Ovary (tissue), 9 donors: ENCODE results near the gene FMO2. TPM values are rescaled to one million over a fixed set of nuclear protein-coding genes. Genes with fewer than 3 reads are reported as not detected.

ENCODE experiments used
- DNase-seq, 5 donors: peaks; one replicate each; pipeline ENCODE4 v3.0.0-alpha.2; 2019 to 2020
- H3K27ac ChIP-seq, 2 donors: fragments of 200-600 bp; one replicate each; pipeline versions ENCODE4 v1.5.1 to v1.8.0; 2019 to 2022
- H3K27me3 ChIP-seq: fragments of 200-600 bp; one replicate; pipeline ENCODE4 v1.8.0; 2022
- H3K36me3 ChIP-seq: fragments of 200-600 bp; sonication (generic); one replicate; pipeline ENCODE4 v1.5.1; 2019
- H3K4me1 ChIP-seq: one replicate; pipeline ENCODE4 v1.8.1; 2013; ENCODE audit warnings: mild to moderate bottlenecking, moderate library complexity; ENCODE audit not compliant: insufficient read depth
- H3K4me3 ChIP-seq: fragments of 200-600 bp; sonication (generic); one replicate; pipeline ENCODE4 v1.5.1; 2017
- H3K9me3 ChIP-seq, 2 donors: fragments of 200-600 bp in 1 of 2; sonication (generic) in 1 of 2; one replicate each; pipeline versions ENCODE4 v1.5.1 to v1.8.1; 2013 to 2019; ENCODE audit warnings: mild to moderate bottlenecking in 1 of 2, moderate library complexity in 1 of 2
- EP300 ChIP-seq: sonication (generic); formaldehyde crosslinking; IDR thresholded peaks from one replicate; pipeline ENCODE4 v1.6.1; 2017; ENCODE audit warnings: antibody characterized with exemption
- POLR2A ChIP-seq: fragments of 450-650 bp; IDR thresholded peaks from one replicate; pipeline ENCODE4 v1.6.1; 2017; ENCODE audit warnings: antibody characterized with exemption, mild to moderate bottlenecking, moderate library complexity
- WGBS, 3 donors: extraction: QIAGEN DNeasy Blood & Tissue Kit in 1 of 3; methylation state at CpG; one replicate each; pipeline versions ENCODE4 v1.1.5 to v1.1.7; 2013 to 2017; 5-methylcytosine and 5-hydroxymethylcytosine counted together
- intact Hi-C, 4 donors: fragments of 100-400 bp; cut with DNase I; formaldehyde crosslinking; loops; one replicate each; pipeline versions ENCODE4 v1.11.0 to v1.15.1; 2022 to 2023
- polyA plus RNA-seq, 2 donors: library from polyadenylated mRNA; stranded (reverse); fragments of 200-250 nt in 1 of 2; fragments of 350-450 nt in 1 of 2; fragmentation: Illumina TruSeq in 1 of 2; extraction: RNeasy Lipid Tissue Mini Kit (QIAGEN cat#74804) in 1 of 2; gene quantifications; one replicate each; pipeline ENCODE4 v1.2.3, GENCODE V29; 2013 to 2014
- total RNA-seq, 7 donors: library from RNA; depleted of rRNA in 2 of 7; stranded (reverse); fragments of >200 nt in 2 of 7; fragmentation: NEBNext Ultra II Directional in 3 of 7; extraction: Animal tissue kit (Norgen Biotek cat#: 25700) in 3 of 7; gene quantifications; one replicate each; pipeline versions ENCODE4 v1.1.0 to v1.2.4, GENCODE V29; 2016 to 2023
- TF ChIP-seq, protein P1 (sequence below), 3 donors: fragments of 450-650 bp in 2 of 3; fragments of 200-600 bp in 1 of 3; IDR thresholded peaks; one replicate each; pipeline versions ENCODE4 v1.5.1 to v1.8.0; 2016 to 2022; ENCODE audit warnings: antibody characterized with exemption in 3 of 3, mild to moderate bottlenecking in 1 of 3
- donor health status: DM: no; HTN: no; CAD: no; lungs with moderate emphysema.
- donor health status: DM: no; HTN: no; CAD: no.
- donor health status: Bipolar disorder and iron deficiency.
- donor health status: DM: yes; HTN: yes; CAD: no.
- donor health status: DM: no; HTN: no; CAD: no.
- donor health status: DM: yes; HTN: yes; CAD: no.

Gene FMO2
- total and polyA plus RNA-seq, 9 donors = 1.6 to 12.8 (median 5.8) TPM

DNA sequence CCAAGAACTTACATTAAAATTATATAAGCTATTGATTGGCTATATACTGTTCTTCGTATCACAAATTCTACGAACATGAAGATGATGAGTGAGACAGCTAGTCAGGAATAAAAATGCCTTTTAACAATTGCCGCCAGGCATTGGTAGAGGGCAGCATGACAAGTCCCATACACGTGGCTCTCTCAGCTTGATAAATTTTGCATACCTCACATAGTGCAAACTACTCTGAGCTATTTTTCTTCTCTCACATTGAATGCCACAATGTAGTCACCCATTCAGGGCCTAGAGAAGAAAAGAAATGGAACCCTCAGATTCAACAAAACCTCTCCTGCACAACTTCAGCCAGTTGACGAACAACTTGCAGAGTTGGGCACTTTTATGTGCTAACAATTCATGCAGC lies 27.0 kb upstream of the FMO2 start:
- 81 to 86% (median 86%) methylated on average over 5 of the region's 5 CpGs for WGBS, 3 donors

DNA sequence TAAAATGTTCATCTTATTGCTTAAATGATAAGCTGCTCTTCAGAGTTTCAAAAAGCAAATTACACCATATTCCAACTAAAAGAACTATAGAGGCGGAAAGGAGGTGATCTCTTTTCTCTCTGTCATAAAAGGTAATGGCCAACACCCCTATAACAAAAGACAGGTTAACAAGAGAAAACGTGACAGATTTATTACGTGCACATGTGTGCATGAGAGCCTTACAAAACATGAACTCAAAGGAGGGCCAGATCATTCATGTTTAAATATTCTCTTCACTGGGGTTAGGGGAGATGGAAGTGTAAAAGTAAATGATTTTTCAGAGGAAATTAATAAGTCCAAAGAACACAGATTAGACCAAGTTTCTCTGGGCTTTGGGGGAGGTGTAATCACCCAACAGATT lies 26.5 kb upstream of the FMO2 start:
- H3K27me3 ChIP-seq = no peaks in the 10 kb centered on the region
- no peaks in the 10 kb centered on the region for H3K9me3 ChIP-seq
- H3K4me1 ChIP-seq = peaks cover 4% of the 10 kb centered on the region
- intact Hi-C loops = no loop called here
- no peaks in the 10 kb centered on the region for H3K36me3 ChIP-seq
- WGBS, 3 donors = 88 to 97% (median 92%) methylated on average over 3 of the region's 3 CpGs
- no peak overlapping the region for H3K27ac ChIP-seq
- DNase-seq = no peak
- TF ChIP-seq POLR2A = no peak
- TF ChIP-seq EP300 = no peak
- TF ChIP-seq, protein P1, sequence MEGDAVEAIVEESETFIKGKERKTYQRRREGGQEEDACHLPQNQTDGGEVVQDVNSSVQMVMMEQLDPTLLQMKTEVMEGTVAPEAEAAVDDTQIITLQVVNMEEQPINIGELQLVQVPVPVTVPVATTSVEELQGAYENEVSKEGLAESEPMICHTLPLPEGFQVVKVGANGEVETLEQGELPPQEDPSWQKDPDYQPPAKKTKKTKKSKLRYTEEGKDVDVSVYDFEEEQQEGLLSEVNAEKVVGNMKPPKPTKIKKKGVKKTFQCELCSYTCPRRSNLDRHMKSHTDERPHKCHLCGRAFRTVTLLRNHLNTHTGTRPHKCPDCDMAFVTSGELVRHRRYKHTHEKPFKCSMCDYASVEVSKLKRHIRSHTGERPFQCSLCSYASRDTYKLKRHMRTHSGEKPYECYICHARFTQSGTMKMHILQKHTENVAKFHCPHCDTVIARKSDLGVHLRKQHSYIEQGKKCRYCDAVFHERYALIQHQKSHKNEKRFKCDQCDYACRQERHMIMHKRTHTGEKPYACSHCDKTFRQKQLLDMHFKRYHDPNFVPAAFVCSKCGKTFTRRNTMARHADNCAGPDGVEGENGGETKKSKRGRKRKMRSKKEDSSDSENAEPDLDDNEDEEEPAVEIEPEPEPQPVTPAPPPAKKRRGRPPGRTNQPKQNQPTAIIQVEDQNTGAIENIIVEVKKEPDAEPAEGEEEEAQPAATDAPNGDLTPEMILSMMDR (IDR thresholded peaks at IDR 0.05) = no peak
- no peak overlapping the region for H3K4me3 ChIP-seq

More for the DNA sequence above, 27.0 kb upstream of the FMO2 start:
- no peaks in the 10 kb centered on the region for H3K27me3 ChIP-seq
- H3K27ac ChIP-seq = no peak overlapping the region
- H3K4me3 ChIP-seq = no peak overlapping the region
- no peak for DNase-seq
- no peaks in the 10 kb centered on the region for H3K9me3 ChIP-seq
- peaks cover 4% of the 10 kb centered on the region for H3K4me1 ChIP-seq
- intact Hi-C loops = no loop called here
- TF ChIP-seq EP300 (no peak), POLR2A (no peak)
- TF ChIP-seq, protein P1 (IDR thresholded peaks at IDR 0.05) = no peak
- no peaks in the 10 kb centered on the region for H3K36me3 ChIP-seq

DNA sequence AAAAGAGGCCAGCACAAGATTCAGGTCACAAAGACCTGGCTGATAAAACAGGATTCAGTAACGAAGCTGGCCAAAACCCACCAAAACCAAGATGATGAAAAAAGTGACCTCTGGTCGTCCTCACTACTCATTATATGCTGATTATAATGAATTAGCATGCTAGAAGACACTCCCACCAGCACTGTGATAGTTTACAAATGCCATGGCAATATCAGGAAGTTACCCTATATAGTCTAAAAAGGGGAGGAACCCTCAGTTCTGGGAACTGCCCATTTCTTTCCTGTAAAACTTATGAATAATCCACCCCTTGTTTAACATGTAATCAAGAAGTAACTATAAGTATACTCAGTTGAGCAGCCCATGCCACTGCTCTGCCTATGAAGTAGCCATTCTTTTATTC lies 26.0 kb upstream of the FMO2 start:
- Histone ChIP-seq H3K4me3 (no peak overlapping the region), H3K27ac (no peak overlapping the region)
- DNase-seq = no peak

DNA sequence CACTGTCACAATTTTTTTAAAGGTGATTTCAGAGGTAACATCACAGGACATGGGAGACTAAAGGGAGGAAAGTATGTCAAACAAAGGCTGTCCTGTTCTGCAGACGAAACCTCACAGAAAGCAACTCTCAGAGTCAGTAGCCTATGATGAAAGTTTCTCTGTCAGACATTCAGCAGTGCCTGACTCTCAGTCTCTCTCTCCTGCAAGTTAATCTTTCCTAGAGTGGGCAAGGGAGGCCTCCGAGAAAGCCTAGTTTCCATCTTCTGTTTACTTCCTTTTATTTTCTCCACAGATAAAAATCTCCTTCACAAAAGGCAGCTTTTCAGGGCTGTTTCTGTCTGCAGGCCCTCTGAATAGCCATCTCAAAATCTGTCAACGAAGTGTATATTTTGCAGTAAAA lies 24.9 kb upstream of the FMO2 start:
- Histone ChIP-seq H3K27me3 (no peaks in the 10 kb centered on the region), H3K4me3 (no peak overlapping the region), H3K27ac (peak overlapping the region in 1 of 2 donors; percentile 6), H3K36me3 (no peaks in the 10 kb centered on the region), H3K9me3 (no peaks in the 10 kb centered on the region), H3K4me1 (peaks cover 4% of the 10 kb centered on the region)
- TF ChIP-seq EP300 (no peak), POLR2A (no peak)
- TF ChIP-seq, protein P1 (IDR thresholded peaks at IDR 0.05) = no peak
- no peak for DNase-seq
- 27 to 33% (median 27%) methylated on average over 3 of the region's 3 CpGs for WGBS, 3 donors
- intact Hi-C loops = no loop called here

More for the DNA sequence above, 26.0 kb upstream of the FMO2 start:
- Histone ChIP-seq H3K27me3 (no peaks in the 10 kb centered on the region), H3K9me3 (no peaks in the 10 kb centered on the region), H3K36me3 (no peaks in the 10 kb centered on the region), H3K4me1 (peaks cover 4% of the 10 kb centered on the region)
- 20 to 27% (median 21%) methylated on average over 2 of the region's 2 CpGs for WGBS, 3 donors
- intact Hi-C loops = no loop called here
- TF ChIP-seq, protein P1 (IDR thresholded peaks at IDR 0.05) = no peak
- TF ChIP-seq EP300 (no peak), POLR2A (no peak)
